Measurements from ENCODE around the gene ABCB8.

ABCB8 gene

DNA sequence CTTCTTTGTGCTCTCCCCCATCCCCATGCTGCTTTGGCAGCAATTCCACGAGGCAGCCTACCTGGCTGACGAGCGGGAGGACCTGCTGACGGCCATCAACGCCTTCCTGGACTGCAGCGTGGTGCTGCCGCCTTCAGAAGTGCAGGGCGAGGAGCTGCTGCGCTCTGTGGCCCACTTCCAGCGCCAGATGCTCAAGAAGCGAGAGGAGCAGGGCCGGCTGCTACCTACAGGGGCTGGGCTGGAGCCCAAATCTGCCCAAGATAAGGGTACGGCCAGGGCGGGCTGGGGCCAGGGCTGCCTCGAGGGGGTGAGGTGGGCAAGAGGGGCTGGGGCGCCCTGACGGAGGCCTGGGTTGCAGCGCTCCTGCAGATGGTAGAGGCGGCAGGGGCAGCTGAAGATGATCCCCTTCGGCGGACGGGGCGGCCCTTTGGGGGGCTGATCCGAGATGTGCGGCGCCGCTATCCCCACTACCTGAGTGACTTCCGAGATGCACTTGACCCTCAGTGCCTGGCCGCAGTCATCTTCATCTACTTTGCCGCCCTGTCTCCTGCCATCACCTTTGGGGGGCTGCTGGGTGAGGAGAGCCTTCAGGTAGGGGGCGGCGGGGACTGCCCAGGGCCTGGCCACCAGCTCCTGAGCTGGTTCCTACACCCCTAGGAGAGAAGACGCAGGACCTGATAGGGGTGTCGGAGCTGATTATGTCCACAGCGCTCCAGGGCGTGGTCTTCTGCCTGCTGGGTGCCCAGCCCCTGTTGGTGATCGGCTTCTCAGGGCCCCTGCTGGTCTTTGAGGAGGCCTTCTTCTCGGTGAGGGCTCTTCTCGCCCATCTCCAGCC is 43.0 kb downstream of the ABCB8 start:
- DNase-seq (ENCODE audit: low read depth in 2 of 2): no peak

DNA sequence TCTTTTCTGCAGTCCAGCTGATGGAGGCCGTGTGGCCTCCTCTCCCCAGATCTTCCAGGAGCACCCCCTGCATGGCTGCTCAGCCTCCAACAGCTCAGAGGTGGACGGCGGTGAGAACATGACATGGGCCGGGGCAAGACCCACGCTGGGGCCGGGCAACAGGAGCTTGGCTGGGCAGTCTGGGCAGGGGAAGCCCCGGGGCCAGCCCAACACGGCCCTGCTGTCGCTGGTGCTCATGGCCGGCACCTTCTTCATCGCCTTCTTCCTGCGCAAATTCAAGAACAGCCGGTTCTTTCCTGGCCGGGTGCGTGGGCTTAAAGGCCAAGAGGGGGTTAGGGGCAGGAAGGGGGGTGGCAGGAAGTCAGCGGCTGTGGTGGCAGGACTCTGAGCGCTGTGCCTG is 45.7 kb downstream of the ABCB8 start:
- DNase-seq (ENCODE audit: low read depth in 2 of 2): no peak

DNA sequence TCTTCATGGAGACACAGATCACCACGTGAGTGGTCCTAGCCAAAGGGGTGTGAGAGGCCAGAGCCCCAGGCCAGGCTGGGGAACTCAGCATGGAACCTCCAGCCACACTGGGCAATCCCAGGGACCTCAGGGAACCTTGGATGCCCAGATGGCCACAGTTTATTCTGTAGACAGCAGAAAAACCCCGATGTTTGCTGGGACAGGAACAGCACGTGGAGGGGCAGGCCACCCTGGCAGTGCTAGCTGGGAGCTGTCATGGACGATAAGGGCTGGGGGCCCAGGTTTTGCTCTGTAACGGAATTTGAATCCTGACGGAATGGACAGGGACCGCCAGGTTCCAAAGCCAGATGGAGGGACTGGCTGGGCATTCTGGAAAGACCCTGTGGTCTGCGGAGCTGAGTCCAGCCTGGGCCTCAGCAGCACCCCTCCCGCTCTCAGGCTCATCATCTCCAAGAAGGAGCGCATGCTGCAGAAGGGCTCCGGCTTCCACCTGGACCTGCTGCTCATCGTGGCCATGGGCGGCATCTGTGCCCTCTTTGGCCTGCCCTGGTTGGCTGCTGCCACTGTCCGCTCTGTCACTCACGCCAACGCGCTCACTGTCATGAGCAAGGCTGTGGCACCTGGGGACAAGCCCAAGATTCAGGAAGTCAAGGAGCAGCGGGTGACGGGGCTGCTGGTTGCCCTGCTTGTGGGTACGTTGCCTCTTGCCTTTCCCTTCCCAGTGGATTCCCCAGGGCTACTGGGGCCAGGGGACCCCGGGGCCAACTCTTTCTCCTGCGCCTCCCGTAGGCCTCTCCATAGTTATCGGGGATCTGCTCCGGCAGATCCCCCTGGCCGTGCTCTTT is 46.8 kb downstream of the ABCB8 start:
- DNase-seq (ENCODE audit: low read depth in 2 of 2): no peak

DNA sequence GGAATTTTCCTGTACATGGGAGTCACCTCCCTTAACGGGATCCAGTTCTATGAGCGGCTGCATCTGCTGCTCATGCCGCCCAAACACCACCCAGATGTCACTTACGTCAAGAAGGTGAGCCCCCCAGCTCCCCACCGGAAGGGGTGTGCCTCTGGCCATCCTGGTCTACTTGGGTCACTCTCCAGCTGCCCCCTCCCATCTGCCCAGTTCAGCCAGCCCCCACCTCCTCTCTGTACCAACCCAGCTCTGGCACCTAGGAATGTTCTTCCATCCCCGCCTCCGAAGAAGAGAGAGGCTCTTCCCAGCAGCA is 47.4 kb downstream of the ABCB8 start:
- DNase-seq (ENCODE audit: low read depth in 2 of 2): no peak

DNA sequence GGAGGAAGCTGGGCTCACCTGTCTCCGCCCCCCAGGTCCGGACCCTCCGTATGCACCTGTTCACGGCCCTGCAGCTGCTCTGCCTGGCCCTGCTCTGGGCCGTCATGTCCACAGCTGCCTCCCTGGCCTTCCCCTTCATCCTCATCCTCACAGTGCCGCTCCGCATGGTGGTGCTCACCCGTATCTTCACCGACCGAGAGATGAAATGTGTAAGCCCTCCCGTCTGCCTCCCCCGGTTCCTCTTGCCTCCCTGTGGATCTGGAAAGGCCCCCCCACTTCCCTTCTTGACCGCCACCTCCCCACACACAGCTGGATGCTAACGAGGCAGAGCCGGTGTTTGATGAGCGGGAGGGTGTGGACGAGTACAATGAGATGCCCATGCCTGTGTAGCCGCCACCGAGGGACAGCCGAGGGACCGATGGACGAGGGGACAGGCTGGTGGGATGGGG is 47.8 kb downstream of the ABCB8 start:
- no peak for DNase-seq (ENCODE audit: low read depth in 2 of 2)

DNA sequence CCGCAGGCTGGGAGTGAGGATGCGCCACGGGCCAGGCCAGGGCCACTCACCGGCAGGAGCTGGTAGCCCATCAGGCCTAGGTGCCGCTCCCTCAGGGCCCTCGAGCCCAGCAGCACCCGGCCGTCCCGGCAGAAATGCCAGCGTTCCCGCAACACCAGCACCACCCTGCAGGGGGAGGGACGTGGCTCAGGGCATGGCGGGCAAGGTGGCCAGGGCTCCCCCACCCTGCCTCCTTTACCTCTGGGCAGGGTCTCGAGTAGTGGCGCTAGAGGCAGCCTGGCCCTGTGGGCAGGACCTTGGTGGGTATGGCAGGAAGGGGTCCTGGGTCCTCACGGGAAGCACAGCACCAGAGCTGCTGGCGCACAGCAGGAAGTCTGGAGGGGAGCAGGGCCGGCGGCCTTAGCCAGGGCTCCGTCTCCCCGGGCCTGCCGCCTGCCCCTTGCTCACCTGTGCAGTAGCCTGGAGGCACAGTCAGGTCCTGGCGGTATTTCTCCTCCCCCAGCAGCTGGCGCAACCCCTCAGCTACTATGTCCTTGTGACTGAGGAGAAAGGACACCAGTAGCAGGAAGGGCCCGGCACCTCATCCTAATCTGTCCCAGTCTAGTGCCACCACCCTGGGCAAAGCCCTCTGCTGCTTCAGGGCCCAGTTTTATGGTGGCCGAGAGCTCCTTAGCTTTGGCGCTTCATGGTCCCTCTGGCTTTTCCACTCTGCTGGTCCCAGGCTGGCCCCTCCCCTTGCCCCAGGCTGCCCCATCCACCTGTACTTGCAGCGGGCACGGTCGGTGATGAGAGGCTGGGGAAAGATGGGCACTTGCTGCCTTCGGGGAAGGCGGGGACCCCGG is 48.8 kb downstream of the ABCB8 start:
- DNase-seq (ENCODE audit: low read depth in 2 of 2): no peak

DNA sequence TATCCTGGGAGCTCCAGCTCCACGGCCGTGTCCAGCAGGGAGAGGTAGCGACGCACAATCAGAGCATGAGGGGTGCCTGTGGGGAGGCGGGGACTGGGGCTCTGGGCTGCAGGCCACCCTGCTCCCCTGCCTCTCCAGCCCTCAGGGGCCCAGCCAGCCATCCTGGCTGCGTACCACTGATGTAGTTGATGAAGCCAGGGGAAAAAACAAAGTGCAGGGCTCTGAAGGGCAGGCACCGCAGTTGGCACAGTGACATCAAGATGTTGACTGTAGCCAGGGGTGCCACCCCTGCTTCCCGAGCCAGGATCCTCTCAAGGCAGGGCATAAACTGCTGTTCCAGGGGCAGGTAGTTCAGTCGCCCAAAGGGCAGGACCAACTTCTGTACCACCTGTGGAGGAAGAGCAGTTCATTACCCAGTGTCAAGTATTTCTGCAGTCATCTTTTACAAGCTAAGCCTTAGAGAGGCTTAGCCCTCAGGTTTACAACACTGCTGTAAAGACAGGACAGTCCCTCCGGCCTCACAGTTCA is 49.5 kb downstream of the ABCB8 start:
- no peak for DNase-seq (ENCODE audit: low read depth in 2 of 2)

DNA sequence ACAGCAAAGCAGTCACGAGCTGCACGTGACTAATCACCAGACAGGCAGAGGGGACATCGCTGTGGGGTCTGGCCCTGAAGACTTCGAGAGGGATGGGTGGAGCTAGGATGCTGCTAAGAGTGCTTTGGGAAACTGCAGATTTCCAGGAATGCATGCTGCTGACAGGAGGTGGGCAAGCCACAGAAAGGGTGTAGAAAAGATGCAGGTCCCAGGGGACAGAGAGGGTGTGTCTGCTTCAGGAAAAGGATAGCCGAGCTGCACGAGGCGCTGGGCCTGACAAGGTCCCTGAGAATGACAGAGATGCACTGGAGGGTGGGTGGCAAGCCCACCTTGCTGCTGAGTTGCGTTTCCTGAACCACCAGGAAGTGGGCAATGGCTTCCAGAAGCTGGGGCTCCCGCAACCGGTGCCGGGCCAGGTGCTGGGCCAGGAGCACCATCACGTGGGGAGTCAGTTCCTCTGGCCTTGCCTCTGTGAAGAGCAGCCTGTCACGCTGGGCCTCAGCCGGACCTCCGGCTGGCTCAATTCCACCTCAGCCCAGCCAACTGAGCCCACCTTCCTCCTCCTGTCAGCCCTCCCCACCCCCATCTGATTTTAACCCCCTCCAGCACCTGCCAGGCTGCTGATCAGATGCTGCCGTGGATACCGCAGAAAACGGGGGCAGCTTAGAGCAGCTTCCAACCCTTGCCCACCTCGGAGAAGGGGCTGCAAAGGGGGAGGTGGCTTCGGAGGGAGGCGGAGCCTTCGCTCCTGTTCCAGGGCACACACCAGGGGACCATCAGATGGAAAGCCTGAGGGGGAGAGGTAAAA is 50.2 kb downstream of the ABCB8 start:
- no peak for DNase-seq (ENCODE audit: low read depth in 2 of 2)

DNA sequence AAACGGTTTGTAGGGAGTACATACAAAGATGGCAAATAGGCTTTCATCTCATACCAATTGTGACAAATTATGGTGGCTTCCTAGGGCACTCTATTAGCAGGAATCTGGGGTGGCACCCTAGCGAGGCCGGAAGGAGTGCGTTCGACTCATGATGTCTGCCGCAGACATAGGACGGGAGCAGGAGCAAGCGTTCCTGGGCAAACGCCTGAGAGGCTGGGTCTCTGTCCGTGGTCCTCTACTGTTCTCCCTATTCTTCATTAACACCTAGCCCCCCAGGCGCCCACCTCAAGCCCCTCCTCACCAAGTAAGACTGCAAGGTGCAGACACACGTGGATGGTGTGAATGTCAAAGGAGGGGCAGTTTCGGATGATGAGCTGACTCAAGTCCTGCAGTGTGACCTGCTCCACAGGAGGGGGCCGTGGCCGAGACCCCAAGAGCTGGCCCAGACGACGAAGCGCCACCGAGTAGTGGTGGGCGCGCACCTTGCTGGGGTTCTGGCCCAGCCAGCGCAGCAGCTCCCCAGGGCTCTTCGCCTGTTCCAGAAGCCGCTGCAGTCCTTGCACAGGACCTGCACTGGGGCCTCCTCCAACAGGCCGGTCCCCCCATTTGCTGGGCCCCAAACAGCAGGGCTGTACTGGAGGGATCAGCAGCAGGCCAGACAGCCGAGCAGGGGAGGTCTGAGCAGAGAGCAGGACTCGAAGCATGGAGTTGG is 51.1 kb downstream of the ABCB8 start:
- no peak for DNase-seq (ENCODE audit: low read depth in 2 of 2)

DNA sequence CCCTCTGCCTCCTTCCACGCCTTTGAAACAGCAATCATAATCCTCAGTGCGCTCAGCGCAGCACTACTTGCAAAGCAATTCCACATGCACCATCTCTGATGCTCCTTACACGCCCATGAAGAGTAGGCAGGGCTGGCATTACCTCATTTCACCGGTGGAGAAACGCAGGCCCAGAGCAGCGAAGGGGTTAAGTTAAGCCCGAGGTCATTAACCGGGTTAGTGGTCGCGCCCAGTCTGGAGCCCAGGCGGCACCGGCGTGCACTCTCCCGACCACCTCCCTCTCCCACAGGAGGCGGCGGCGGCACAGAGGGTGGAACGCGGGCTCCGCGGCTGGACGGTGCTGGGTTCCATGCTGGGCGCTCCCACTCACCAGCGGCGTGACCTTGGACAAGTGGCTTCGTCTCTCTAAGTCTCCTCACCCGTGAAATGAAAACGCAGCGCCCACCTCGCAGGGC is 51.8 kb downstream of the ABCB8 start:
- DNase-seq (ENCODE audit: low read depth in 2 of 2): no peak

DNA sequence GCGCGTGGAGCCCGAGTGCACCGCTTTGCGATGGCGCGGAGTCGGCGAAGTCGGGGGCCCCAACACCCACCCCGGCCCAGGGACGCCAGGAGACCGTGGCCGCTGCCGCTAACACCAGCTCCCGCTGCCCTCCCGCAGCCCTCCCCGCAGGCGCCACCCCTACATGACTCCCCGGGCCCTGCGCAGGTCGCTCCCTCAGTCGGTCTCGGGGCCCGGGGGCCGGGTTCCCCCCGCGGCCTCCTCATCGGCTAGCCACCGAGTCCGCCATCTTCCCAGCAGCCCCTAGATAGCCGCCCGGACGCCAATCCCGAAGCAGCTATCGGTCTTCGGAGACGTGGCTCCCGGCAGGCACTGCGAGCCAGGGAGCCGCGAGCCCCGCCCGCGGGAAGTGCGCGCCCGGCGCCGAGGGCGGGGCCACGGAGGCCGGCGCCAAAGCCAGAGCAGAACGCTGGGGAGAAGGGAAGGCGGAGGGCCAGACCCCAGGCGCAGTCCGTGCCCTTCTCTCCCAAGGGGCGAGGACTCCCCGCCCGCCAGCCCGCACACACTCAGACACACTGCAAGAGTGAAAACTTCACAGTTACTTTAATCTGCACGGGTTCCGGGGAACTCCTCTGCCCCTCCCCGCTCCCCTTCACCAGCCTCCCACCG is 52.4 kb downstream of the ABCB8 start, which contains the start of gene FASTK:
FASTK (minus strand) TSS at position 288 of the 648 bp plus-strand sequence; CDS start at position 245, 43 bp downstream.
- DNase-seq (ENCODE audit: low read depth in 2 of 2): peak; percentile 79 to 81

DNA sequence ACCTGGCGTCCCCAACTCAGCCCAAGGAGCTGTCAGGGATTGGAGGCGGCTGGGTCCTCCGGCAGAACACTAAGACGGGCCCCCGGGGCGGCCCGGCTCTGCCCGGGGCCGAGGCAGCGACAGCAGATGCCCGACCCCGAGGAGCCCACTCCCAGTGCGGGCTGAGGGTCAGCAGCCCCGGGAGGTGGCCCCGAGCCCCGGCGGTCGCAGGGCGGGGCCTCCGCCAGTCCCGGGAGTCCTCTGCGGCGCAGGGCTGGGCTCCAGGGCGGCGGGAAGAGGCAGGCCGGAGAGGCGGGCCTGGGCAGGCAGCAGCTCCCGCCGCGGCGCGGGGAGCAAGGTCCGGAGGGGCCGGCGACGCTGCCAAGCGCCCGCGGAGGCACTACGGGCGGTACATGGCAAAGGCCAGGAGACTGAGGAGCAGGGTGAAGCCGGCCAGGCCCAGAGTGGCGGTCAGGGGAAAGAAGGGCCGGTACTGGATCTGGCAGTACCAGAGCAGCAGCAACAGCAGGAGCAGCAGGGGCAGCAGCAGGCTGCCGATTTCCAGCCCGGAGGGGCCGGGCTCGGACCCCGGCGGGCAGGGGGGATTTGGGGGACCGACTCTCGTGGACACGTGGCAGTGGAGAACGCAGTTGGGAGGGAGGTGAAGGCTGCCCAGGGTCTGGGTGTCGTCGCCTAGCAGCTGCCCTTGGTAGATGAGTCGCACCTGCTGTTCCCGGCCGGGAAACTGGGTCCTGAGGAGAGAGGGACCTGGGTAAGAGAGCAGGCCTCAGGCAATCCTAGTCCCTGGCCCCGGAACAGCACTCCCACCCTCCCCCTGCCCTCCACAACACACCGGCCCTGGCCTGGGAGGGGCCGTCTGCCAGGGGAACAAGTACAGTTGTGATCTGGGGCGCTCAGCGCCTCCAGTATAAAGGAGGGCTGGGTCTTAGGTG is 53.2 kb downstream of the ABCB8 start:
- no peak for DNase-seq (ENCODE audit: low read depth in 2 of 2)

DNA sequence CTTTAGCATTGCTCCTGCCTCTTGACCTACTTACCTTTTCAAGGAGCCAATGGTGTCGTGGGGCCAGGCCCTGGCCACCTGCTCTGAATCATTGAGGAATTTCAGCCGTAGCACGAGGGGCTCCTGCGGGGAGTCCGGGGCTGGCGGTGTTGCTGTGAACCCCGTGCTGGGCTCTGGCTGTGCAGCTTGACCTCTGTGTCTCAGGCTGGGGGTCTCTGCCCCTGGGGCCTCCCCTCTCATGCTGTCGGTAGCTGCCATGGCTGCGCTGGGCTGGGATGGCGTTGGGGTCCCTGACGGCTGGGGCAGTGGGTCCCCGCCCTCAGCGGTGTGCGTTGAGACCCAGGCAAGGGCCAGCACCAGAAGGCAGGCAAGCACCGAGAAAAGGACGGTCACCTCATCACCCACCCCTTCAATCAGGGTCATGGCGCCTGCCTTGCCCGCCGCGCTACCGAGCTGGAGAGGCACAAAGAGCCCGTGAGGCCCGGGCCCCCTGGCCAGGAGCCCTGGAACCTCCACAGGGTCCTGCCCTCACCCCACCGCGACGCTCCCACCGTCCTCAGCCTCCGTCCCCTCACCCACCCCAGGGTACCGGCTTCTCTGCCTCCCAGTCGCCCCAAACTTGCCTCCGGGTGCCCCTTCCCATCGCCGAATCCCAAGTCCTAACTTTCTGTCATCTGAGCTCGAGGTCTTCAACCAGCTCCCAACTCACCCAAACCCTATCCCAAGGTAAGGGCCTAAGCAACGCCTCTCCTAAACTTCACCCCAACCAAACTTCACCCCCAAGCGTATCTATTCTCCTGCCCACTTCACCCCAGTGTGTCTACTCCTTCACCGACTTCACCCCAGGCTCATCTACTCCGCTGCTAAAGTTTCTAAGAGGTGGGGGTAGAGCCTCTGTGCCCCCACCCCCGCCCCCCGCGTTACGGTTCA is 54.2 kb downstream of the ABCB8 start:
- no peak for DNase-seq (ENCODE audit: low read depth in 2 of 2)

DNA sequence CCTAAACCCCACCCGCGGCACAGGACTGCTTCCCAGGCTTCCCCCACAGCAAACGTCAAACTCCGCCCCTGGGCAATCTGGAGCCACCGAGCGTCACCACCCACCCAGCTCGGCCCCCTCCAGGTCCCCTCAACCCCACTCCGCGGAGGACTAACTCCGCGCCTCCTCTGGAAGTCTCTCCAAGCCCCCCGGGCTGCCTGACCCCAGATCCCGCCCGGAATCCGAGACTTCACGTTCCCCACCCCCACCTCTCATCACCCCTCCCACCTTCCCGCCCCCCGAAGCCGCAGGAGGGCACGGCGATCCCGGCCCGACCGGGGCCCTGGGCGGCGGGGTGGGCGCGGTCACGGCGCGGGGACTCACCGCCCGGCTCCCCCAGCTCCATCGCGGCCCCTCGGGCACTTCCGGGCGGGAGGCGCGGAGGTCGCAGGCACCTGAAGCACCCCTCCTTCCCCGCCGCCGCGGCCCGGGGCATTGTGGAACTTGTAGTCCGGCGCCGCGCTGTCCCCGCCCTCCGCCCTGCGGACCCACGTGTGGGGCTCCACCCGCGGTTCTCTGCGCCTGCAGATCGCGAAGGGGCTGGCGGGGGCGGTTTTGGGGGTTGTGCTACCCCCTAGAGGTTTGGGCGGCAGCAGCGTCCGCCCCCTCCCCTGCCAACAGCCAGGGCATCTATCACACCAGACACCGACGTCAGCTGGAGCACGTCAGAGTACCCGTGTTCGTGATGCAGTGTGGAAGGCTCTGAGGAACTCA is 55.0 kb downstream of the ABCB8 start, which contains the start of gene TMUB1:
TMUB1 (minus strand) TSS at position 423 of the 753 bp plus-strand sequence. CDS start 930 bp downstream, outside the sequence.
- DNase-seq (ENCODE audit: low read depth in 2 of 2): peak; percentile 72 to 76

DNA sequence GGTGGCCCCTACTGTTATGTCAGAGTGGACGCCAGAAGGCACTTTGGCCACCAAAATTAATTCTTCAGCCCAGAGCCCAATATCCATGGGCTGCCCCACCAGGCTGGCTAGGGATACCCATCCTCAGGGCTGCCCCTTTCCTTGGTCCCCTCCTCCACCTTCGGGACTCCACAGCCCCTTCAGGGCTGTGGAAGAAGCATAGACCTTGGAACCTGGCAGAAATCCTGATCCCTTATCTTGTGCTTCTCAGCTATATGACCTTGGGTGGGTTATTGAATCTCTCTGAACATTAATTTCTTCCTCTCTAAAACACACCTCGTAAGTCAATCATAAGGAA is 55.5 kb downstream of the ABCB8 start:
- DNase-seq (ENCODE audit: low read depth in 2 of 2): no peak

DNA sequence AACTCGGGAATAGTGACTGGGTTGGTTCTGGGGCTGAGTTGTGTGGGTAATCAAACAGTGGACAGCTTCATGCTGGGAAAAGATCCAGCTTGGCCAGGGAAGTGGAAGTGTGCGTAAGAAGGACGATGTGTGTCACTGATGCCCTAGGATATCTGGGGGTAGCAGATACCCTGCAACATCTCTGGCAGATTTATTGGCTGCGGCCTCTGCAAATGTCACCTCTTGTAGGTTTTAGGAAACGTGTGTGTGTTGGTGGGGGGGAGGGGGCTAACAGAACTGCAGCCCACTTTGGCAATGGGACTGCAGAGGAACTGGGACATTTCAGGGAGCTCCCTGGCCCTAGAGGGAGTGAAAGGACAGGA is 57.1 kb downstream of the ABCB8 start:
- no peak for DNase-seq (ENCODE audit: low read depth in 2 of 2)

All from stimulated activated CD4-positive, alpha-beta T cell treated with anti-CD3 and anti-CD28 coated beads, Interleukin-15, amount 100 ng/mL, for 48 hours (primary cell).